Osteocyte (in vitro differentiated cells): ENCODE data around the gene OST4. TPM values are rescaled to one million over a fixed set of nuclear protein-coding genes. Genes with fewer than 3 reads are reported as not detected.
A peak's percentile ranks its signal among the peaks of the same experiment; 100 is the strongest.

ENCODE experiments used
- DNase-seq: peaks from one replicate; pipeline ENCODE4 v3.0.0; 2021; ENCODE audit warnings: mixed read lengths; ENCODE audit not compliant: unreplicated experiment; ENCODE audit errors: extremely low spot score
- H3K27ac Mint-ChIP-seq: one replicate; pipeline ENCODE4 v1.8.0; 2021; ENCODE audit warnings: mild to moderate bottlenecking, mixed read lengths; ENCODE audit not compliant: unreplicated experiment
- H3K27me3 Mint-ChIP-seq: one replicate; pipeline ENCODE4 v1.8.0; 2021; ENCODE audit warnings: mixed read lengths; ENCODE audit not compliant: unreplicated experiment
- H3K36me3 Mint-ChIP-seq: one replicate; pipeline ENCODE4 v1.8.0; 2021; ENCODE audit warnings: mixed read lengths; ENCODE audit not compliant: unreplicated experiment
- H3K4me1 Mint-ChIP-seq: one replicate; pipeline ENCODE4 v1.8.0; 2021; ENCODE audit warnings: mixed read lengths; ENCODE audit not compliant: unreplicated experiment
- H3K4me3 Mint-ChIP-seq: one replicate; pipeline ENCODE4 v1.8.0; 2021; ENCODE audit warnings: mild to moderate bottlenecking, moderate library complexity, mixed read lengths; ENCODE audit not compliant: unreplicated experiment
- H3K9me3 Mint-ChIP-seq: one replicate; pipeline ENCODE4 v1.8.0; 2021; ENCODE audit warnings: mixed read lengths; ENCODE audit not compliant: unreplicated experiment
- CTCF ChIP-seq: fragments of 200-600 bp; sonication (generic); IDR thresholded peaks from 2 replicates; pipeline ENCODE4 v1.5.0; 2021; ENCODE audit warnings: antibody characterized with exemption, mild to moderate bottlenecking, moderate library complexity
- total RNA-seq: library from RNA; stranded (reverse); gene quantifications from 2 replicates; pipeline ENCODE4 v1.2.1, GENCODE V29; 2021

Gene OST4
- total RNA-seq, 1 donor from 2014 or later = 380 TPM

- Mint-ChIP-seq H3K4me1 (peaks cover 58% of the 10 kb centered on the region), H3K9me3 (no peaks in the 10 kb centered on the region), H3K36me3 (peaks cover 19% of the 10 kb centered on the region), H3K27ac (peak overlapping the region; percentile 91), H3K4me3 (peak overlapping the region; percentile 89), H3K27me3 (no peaks in the 10 kb centered on the region)
- no peak for TF ChIP-seq CTCF
- DNase-seq = no peak
Observed at GRCh38 chr2:27070653-27071276, 689 bp downstream of the OST4 start.

- H3K4me3 Mint-ChIP-seq = peak overlapping the region; percentile 89
- TF ChIP-seq CTCF = no peak
- no peaks in the 10 kb centered on the region for H3K27me3 Mint-ChIP-seq
- H3K27ac Mint-ChIP-seq = peak overlapping the region; percentile 91
- peaks cover 53% of the 10 kb centered on the region for H3K4me1 Mint-ChIP-seq
- DNase-seq = no peak
- H3K36me3 Mint-ChIP-seq = peaks cover 19% of the 10 kb centered on the region
- H3K9me3 Mint-ChIP-seq = no peaks in the 10 kb centered on the region
Observed at GRCh38 chr2:27069961-27070618, 1.4 kb downstream of the OST4 start.

- no peak for TF ChIP-seq CTCF
- no peaks in the 10 kb centered on the region for H3K9me3 Mint-ChIP-seq
- H3K4me3 Mint-ChIP-seq = peak overlapping the region; percentile 89
- peak overlapping the region; percentile 91 for H3K27ac Mint-ChIP-seq
- H3K4me1 Mint-ChIP-seq = peaks cover 47% of the 10 kb centered on the region
- no peak for DNase-seq
- peaks cover 21% of the 10 kb centered on the region for H3K36me3 Mint-ChIP-seq
- no peaks in the 10 kb centered on the region for H3K27me3 Mint-ChIP-seq
Observed at GRCh38 chr2:27069436-27069835, 2.0 kb downstream of the OST4 start.

DNA sequence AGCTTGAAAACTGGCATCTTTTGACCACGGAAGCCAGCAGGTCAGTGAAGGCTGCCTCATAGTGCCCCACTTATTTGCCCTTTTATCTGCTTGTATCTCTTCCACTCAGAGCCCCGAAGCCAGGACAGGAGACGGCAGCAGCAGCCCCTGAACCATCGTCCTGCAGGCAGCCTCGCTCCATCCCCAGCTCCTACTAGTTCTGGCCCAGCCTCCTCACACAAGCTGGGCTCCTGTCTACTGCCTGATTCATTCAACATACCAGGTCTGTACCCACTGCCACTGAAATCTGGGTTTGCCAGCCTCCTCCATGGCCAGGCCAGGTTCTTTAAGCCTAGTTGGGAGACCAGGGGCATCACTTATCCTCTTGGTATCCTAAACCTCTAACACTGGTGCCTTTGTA is 4.1 kb downstream of the OST4 start:
- TF ChIP-seq CTCF = no peak
- Mint-ChIP-seq H3K9me3 (no peaks in the 10 kb centered on the region), H3K36me3 (peaks cover 24% of the 10 kb centered on the region), H3K4me3 (no peak overlapping the region), H3K27ac (no peak overlapping the region), H3K4me1 (peaks cover 33% of the 10 kb centered on the region), H3K27me3 (no peaks in the 10 kb centered on the region)
- no peak for DNase-seq

- Mint-ChIP-seq H3K27ac (no peak overlapping the region), H3K9me3 (no peaks in the 10 kb centered on the region), H3K36me3 (peaks cover 28% of the 10 kb centered on the region), H3K27me3 (no peaks in the 10 kb centered on the region), H3K4me3 (no peak overlapping the region), H3K4me1 (peaks cover 18% of the 10 kb centered on the region)
- no peak for TF ChIP-seq CTCF
- no peak for DNase-seq
Observed at GRCh38 chr2:27065128-27065527, 6.3 kb downstream of the OST4 start.
